ENCODE results near the gene HLA-DQA2.
A peak's percentile ranks its signal among the peaks of the same experiment; 100 is the strongest.
"Not testable (repeated sequence)": the region's sequence is repeated elsewhere in the genome, so short reads cannot be mapped to it uniquely, and the experiment has no call there.

The HLA-DQA2 gene

GRCh38 chr6:32741031-32741960 lies at the start of gene HLA-DQA2:
Gene HLA-DQA2 (plus strand): TSS chr6:32741391. CDS start chr6:32741444, 53 bp downstream.
- FAIRE-seq: no peak
- no peak for DNase-seq (ENCODE audit: low spot score)

DNA sequence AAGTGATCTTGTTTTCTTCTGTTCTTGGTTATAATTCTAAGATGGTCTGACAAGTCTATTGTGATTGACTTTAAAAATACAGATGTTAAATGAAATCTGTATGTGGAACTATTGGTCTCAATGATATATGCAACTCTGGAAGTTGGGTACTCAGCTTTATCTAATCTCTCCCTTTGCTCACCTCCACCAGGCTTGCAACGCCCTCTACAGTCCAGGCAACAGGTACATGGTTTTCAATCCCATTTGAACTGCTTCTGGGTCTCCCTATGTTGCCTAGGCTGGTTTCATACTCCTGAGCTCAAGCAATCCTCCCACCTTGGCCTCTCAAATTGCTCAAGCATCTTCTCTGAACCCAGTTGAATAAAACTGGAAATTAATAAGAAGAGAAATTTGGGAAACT lies 49.2 kb upstream of the HLA-DQA2 start:
- no peak for FAIRE-seq
- peak; percentile 23 for DNase-seq (ENCODE audit: low spot score)

DNA sequence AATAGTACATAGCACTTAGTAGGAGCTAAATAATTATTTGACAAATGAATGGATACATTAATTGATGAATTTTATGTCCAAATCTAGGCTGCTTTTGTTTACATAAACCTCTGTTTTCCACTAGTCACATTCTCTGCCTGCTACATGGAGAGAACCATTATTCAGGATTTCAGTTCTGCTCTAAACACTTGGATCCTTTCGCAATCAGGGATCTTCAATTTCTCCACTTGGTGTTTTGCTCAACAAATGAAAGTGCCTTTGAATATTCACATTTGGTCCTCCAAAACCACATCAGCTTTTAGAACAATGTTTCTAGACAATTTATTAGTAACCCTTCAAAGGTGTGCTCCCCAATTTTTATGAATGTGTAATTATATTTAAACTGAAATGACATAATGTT lies 44.2 kb upstream of the HLA-DQA2 start:
- DNase-seq (ENCODE audit: low spot score) (no peak), FAIRE-seq (no peak)

GRCh38 chr6:32700391-32701040 lies 40.7 kb upstream of the HLA-DQA2 start:
- DNase-seq (ENCODE audit: low spot score): peak; percentile 31
- FAIRE-seq: no peak

GRCh38 chr6:32703347-32703746 lies 37.8 kb upstream of the HLA-DQA2 start:
- DNase-seq (ENCODE audit: low spot score): no peak
- FAIRE-seq: no peak

DNA sequence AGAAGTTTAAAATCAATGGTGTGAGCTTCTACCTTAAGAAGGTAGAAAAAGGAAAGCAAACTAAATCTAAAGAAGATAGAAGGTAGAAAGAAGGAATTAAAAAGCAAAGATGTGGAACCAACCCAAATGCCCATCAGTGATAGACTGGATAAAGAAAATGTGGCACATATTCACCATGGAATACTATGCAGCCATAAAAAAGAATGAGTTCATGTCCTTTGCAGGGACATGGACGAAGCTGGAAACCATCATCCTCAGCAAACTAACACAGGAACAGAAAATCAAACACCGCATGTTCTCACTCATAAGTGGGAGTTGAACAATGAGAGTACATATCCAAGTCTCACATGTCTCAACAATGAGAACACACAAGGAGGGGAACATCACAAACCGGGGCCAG lies 36.0 kb upstream of the HLA-DQA2 start:
- DNase-seq (ENCODE audit: low spot score); FAIRE-seq: not testable (repeated sequence)

- no peak for FAIRE-seq
- DNase-seq (ENCODE audit: low spot score): no peak
Observed at GRCh38 chr6:32709625-32710024, 31.6 kb upstream of the HLA-DQA2 start.

- FAIRE-seq: no peak
- DNase-seq (ENCODE audit: low spot score): no peak
Observed at GRCh38 chr6:32713241-32713640, 27.9 kb upstream of the HLA-DQA2 start.

GRCh38 chr6:32716396-32716795 lies 24.8 kb upstream of the HLA-DQA2 start:
- DNase-seq (ENCODE audit: low spot score) (no peak), FAIRE-seq (no peak)

DNA sequence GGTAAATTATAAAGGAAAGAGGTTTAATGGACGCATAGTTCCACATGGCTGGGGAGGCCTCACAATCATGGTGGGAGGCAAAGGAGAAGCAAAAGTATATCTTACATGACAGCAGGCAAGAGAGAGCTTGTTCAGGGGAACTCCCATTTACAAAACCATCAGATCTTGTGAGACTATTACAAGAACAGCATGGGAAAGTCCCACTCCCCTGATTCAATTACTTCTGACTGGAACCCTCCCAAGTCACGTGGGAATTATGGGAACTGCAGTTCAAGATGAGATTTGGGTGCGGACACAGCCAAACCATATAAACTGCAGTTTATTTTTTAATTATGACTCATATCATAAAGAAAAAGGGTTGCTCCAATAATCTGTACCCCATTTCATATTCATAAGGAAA lies 22.3 kb upstream of the HLA-DQA2 start:
- FAIRE-seq: no peak
- DNase-seq (ENCODE audit: low spot score): no peak

DNA sequence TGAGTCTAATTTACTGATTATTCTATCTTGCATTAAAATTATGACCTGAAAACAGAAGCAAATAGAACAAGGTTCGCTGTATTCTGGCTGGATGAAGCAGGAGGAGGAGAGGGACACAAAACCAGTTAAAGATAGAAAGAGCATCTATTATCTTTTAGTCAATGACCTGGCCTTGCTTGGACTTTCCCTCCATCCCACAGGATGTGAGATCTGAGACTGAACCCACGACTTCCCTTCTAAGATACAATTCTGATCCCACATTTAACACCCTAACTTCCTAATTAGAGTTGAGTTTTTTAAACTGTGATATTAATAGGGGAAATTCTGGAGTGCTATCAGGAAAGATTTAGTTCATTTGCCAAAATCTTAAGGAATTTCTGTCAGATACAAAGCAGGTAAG lies 3.1 kb upstream of the HLA-DQA2 start:
- FAIRE-seq (no peak), DNase-seq (ENCODE audit: low spot score) (no peak)

DNA sequence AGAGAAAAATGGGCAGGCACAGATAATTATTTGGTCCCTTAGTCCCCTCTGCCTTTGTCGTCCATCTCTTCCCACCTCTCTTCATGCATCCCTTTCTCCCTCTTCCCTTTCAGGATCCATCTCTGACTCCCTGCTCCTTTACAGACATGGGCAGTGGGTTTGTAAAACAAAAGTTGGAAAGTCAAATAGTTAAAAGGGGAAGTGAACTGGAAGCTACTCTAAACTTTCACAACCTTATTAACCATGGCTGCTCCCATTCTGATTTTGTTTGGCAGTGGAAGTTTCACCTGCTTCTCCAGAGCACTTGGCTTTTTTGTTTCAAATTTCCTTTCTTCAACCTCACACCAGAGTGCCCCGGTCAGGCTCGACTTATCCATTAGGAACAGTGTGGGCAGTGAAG lies 1.2 kb downstream of the HLA-DQA2 start:
- FAIRE-seq (no peak), DNase-seq (ENCODE audit: low spot score) (no peak)

- FAIRE-seq: no peak
Observed at GRCh38 chr6:32744776-32745175, 3.6 kb downstream of the HLA-DQA2 start.

DNA sequence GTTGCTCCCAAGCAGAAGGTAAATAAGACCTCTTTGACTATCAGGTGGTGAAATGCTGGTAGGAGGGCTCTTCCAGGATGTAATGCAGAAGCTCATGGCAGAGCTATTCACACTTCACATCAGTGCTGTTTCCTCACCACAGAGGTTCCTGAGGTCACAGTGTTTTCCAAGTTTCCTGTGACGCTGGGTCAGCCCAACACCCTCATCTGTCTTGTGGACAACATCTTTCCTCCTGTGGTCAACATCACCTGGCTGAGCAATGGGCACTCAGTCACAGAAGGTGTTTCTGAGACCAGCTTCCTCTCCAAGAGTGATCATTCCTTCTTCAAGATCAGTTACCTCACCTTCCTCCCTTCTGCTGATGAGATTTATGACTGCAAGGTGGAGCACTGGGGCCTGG lies 4.5 kb downstream of the HLA-DQA2 start:
- FAIRE-seq: peak; percentile 52
- DNase-seq (ENCODE audit: low spot score): not testable (repeated sequence)

More at GRCh38 chr6:32744776-32745175, 3.6 kb downstream of the HLA-DQA2 start:
- DNase-seq (ENCODE audit: low spot score): no peak

- DNase-seq (ENCODE audit: low spot score): peak; percentile 30
- FAIRE-seq: peak; percentile 35
Observed at GRCh38 chr6:32752580-32752979, 11.4 kb downstream of the HLA-DQA2 start.

DNA sequence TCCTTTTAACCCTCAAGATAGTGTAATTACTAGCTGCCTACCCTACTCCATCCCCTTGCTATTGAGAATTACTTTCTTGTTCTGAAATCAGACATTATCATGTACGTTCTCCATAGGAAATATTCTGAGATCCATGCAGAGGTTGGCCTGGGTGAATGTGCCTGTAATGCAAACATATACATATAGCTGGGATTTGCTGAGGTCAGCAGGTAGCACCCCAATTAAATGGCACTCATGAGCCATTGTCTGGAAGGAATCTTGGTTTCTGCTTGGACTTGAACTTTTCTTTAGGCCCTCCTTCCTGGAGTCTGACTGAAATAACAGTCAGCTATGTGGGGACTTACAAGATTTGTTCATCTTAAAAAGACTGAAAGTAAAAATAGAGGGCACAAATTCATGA lies 18.5 kb downstream of the HLA-DQA2 start:
- no peak for DNase-seq (ENCODE audit: low spot score)
- FAIRE-seq: no peak

GRCh38 chr6:32761072-32761471 lies 19.9 kb downstream of the HLA-DQA2 start:
- FAIRE-seq (no peak), DNase-seq (ENCODE audit: low spot score) (no peak)

DNA sequence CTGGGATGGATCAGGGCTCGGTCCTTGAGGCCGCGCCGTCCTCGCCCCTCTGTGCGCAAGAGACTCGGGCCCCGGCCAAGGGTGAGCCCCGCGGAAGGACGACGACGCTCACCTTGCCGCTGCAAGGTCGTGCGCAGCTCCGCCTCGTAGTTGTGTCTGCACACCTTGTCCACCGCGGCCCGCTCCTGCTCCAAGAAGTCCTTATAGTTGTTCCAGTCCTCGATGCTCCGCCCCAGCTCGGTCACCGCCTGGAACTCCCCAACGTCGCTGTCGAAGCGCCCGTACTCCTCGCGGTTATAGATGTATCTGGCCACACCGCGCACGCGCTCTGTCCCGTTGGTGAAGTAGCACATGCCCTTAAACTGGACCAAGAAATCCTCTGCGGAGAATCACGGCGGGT lies 20.4 kb downstream of the HLA-DQA2 start:
- DNase-seq (ENCODE audit: low spot score): no peak
- no peak for FAIRE-seq

- FAIRE-seq (no peak), DNase-seq (ENCODE audit: low spot score) (no peak)
Observed at GRCh38 chr6:32763421-32763820, 22.2 kb downstream of the HLA-DQA2 start, which contains the start of gene HLA-DQB2. Gene HLA-DQB2 (minus strand): TSS chr6:32763532. CDS start chr6:32763470, 62 bp downstream.

DNA sequence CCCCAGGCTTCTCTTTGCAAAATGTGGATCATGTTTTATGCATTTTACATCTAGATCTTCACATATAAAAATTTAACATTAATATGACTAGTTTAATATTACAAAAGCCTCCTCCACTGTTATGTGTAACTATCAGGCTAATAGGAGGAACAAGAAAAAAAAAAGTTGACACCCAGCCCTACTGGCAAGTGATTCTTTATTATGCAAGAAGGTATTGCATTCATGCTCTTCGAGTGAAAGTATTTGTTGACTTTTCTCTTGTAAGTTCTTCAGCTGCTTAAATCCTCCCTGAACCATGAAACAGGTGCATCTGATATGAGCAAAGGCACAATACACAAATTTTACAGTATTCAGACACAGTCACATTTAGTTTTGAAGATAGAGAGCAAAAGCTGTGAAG lies 22.9 kb downstream of the HLA-DQA2 start:
- no peak for FAIRE-seq
- DNase-seq (ENCODE audit: low spot score): no peak

GRCh38 chr6:32772656-32773055 lies 31.5 kb downstream of the HLA-DQA2 start:
- FAIRE-seq: no peak
- peak; percentile 18 for DNase-seq (ENCODE audit: low spot score)

- FAIRE-seq: no peak
- DNase-seq (ENCODE audit: low spot score): no peak
Observed at GRCh38 chr6:32774426-32774825, 33.2 kb downstream of the HLA-DQA2 start.
